ENCODE data around the gene SLIT3.

SLIT3 gene

GRCh38 chr5:168706655-168707069, 594.3 kb downstream of the SLIT3 start:
- no peaks in the 10 kb centered on the region for H3K36me3 ChIP-seq (replicated peaks; ENCODE audit: low read depth, low read length)
- no peaks in the 10 kb centered on the region for H3K4me1 ChIP-seq (ENCODE audit: low read length)
- no peak overlapping the region for H3K27ac ChIP-seq (ENCODE audit: low read length)
- H3K4me3 ChIP-seq (ENCODE audit: low read length): no peak overlapping the region
- peaks cover 25% of the 10 kb centered on the region for H3K27me3 ChIP-seq (ENCODE audit: low read depth, low read length)
- no peak overlapping the region for H3K9ac ChIP-seq (ENCODE audit: low read length)
- H4K20me1 ChIP-seq (ENCODE audit: insufficient read depth, low read length): no peaks in the 10 kb centered on the region
- no peak overlapping the region for H3K4me2 ChIP-seq (ENCODE audit: low read length)
- H3K9me3 ChIP-seq (ENCODE audit: insufficient read depth, low read length): no peaks in the 10 kb centered on the region
- no peak overlapping the region for H2AFZ ChIP-seq (ENCODE audit: low read depth, low read length)
- TF ChIP-seq EZH2phosphoT487 (IDR thresholded peaks at IDR 0.05; ENCODE audit: low read depth): no peak
- TF ChIP-seq CTCF (IDR thresholded peaks at IDR 0.05; ENCODE audit: low read depth, low read length): peak; percentile 60
- no peaks in the 10 kb centered on the region for H3K79me2 ChIP-seq (ENCODE audit: low read length)

GRCh38 chr5:168705321-168705720, 595.6 kb downstream of the SLIT3 start:
- no peak overlapping the region for H3K4me2 ChIP-seq (ENCODE audit: low read length)
- TF ChIP-seq CTCF (IDR thresholded peaks at IDR 0.05; ENCODE audit: low read depth, low read length): no peak
- TF ChIP-seq EZH2phosphoT487 (IDR thresholded peaks at IDR 0.05; ENCODE audit: low read depth): no peak
- H3K9ac ChIP-seq (ENCODE audit: low read length): no peak overlapping the region

GRCh38 chr5:168702511-168702910, 598.4 kb downstream of the SLIT3 start:
- H3K9ac ChIP-seq (ENCODE audit: low read length): no peak overlapping the region
- no peak overlapping the region for H3K4me3 ChIP-seq (ENCODE audit: low read length)
- no peaks in the 10 kb centered on the region for H3K79me2 ChIP-seq (ENCODE audit: low read length)
- peaks cover 44% of the 10 kb centered on the region for H3K27me3 ChIP-seq (ENCODE audit: low read depth, low read length)
- no peaks in the 10 kb centered on the region for H3K9me3 ChIP-seq (ENCODE audit: insufficient read depth, low read length)
- H4K20me1 ChIP-seq (ENCODE audit: insufficient read depth, low read length): no peaks in the 10 kb centered on the region
- TF ChIP-seq EZH2phosphoT487 (IDR thresholded peaks at IDR 0.05; ENCODE audit: low read depth): no peak
- no peak for TF ChIP-seq CTCF (IDR thresholded peaks at IDR 0.05; ENCODE audit: low read depth, low read length)
- H3K4me2 ChIP-seq (ENCODE audit: low read length): no peak overlapping the region
- no peaks in the 10 kb centered on the region for H3K36me3 ChIP-seq (replicated peaks; ENCODE audit: low read depth, low read length)
- no peak overlapping the region for H3K27ac ChIP-seq (ENCODE audit: low read length)
- no peak overlapping the region for H2AFZ ChIP-seq (ENCODE audit: low read depth, low read length)
- H3K4me1 ChIP-seq (ENCODE audit: low read length): no peaks in the 10 kb centered on the region

More at GRCh38 chr5:168705321-168705720, 595.6 kb downstream of the SLIT3 start:
- H3K36me3 ChIP-seq (replicated peaks; ENCODE audit: low read depth, low read length): no peaks in the 10 kb centered on the region
- no peaks in the 10 kb centered on the region for H3K4me1 ChIP-seq (ENCODE audit: low read length)
- no peaks in the 10 kb centered on the region for H3K9me3 ChIP-seq (ENCODE audit: insufficient read depth, low read length)
- no peaks in the 10 kb centered on the region for H4K20me1 ChIP-seq (ENCODE audit: insufficient read depth, low read length)
- no peak overlapping the region for H2AFZ ChIP-seq (ENCODE audit: low read depth, low read length)
- no peak overlapping the region for H3K4me3 ChIP-seq (ENCODE audit: low read length)
- no peak overlapping the region for H3K27ac ChIP-seq (ENCODE audit: low read length)
- no peaks in the 10 kb centered on the region for H3K79me2 ChIP-seq (ENCODE audit: low read length)
- peaks cover 33% of the 10 kb centered on the region for H3K27me3 ChIP-seq (ENCODE audit: low read depth, low read length)

- peaks cover 41% of the 10 kb centered on the region for H3K27me3 ChIP-seq (ENCODE audit: low read depth, low read length)
- H3K9me3 ChIP-seq (ENCODE audit: insufficient read depth, low read length): no peaks in the 10 kb centered on the region
- H4K20me1 ChIP-seq (ENCODE audit: insufficient read depth, low read length): no peaks in the 10 kb centered on the region
- no peaks in the 10 kb centered on the region for H3K79me2 ChIP-seq (ENCODE audit: low read length)
- H3K36me3 ChIP-seq (replicated peaks; ENCODE audit: low read depth, low read length): no peaks in the 10 kb centered on the region
- H3K4me3 ChIP-seq (ENCODE audit: low read length): no peak overlapping the region
- no peaks in the 10 kb centered on the region for H3K4me1 ChIP-seq (ENCODE audit: low read length)
- H3K27ac ChIP-seq (ENCODE audit: low read length): no peak overlapping the region
- no peak overlapping the region for H3K4me2 ChIP-seq (ENCODE audit: low read length)
- H3K9ac ChIP-seq (ENCODE audit: low read length): no peak overlapping the region
- no peak overlapping the region for H2AFZ ChIP-seq (ENCODE audit: low read depth, low read length)
- TF ChIP-seq EZH2phosphoT487 (IDR thresholded peaks at IDR 0.05; ENCODE audit: low read depth): no peak
- no peak for TF ChIP-seq CTCF (IDR thresholded peaks at IDR 0.05; ENCODE audit: low read depth, low read length)
These were observed 599.3 kb downstream of the SLIT3 start for GRCh38 chr5:168701641-168702040.
